Measurements from ENCODE around the gene RBM23. TPM values are rescaled to one million over a fixed set of nuclear protein-coding genes. Genes with fewer than 3 reads are reported as not detected.
A peak's percentile ranks its signal among the peaks of the same experiment; 100 is the strongest.

The RBM23 gene
- total and polyA plus RNA-seq, 2 of the 8 experiments (the other 6 are each of a cell fraction or from before 2014, with no cell fraction given), result 41.2 to 43.3 TPM

- no peak for FAIRE-seq
- Histone ChIP-seq H3K4me3 (ENCODE audit: extremely low read depth in 1 of 4, insufficient read depth in 2 of 4, low read depth in 3 of 4, low read length in 4 of 4) (no peak overlapping the region), H2AFZ (ENCODE audit: low read length) (no peak overlapping the region)
These were observed 71.1 kb downstream of the RBM23 start for GRCh38 chr14:22847661-22848341.

More at GRCh38 chr14:22847661-22848341, 71.1 kb downstream of the RBM23 start:
- no peak overlapping the region for H3K4me2 ChIP-seq (ENCODE audit: insufficient read depth in 1 of 2, low read depth in 2 of 2, low read length in 2 of 2)
- TF ChIP-seq JUN (IDR thresholded peaks at IDR 0.05; ENCODE audit: low read depth, low read length), result no peak
- TF ChIP-seq CTCF (IDR thresholded peaks at IDR 0.05; ENCODE audit: control extremely low read depth in 1 of 3, insufficient read depth in 1 of 3, low read depth in 1 of 3, low read length in 3 of 3), result peak in 2 of 3 experiments; percentile 31 to 42; a peak in 3 of 4 replicates
- DNase-seq (ENCODE audit: low read depth in 1 of 2, low spot score in 2 of 2), result peak in 1 of 2 experiments; percentile 53
- no peak overlapping the region for H4K8ac ChIP-seq (ENCODE audit: extremely low read depth, insufficient read depth, low read length)
- no peak overlapping the region for H2BK120ac ChIP-seq (replicated peaks; ENCODE audit: low read depth, low read length)
- H2BK20ac ChIP-seq (ENCODE audit: low read length), result 0 out of 2 replicates have a peak overlapping the region, but pooled peaks have one; percentile 80
- H3K79me2 ChIP-seq (ENCODE audit: control insufficient read depth in 1 of 2, insufficient read depth in 2 of 2, low read length in 2 of 2), result no peaks in the 10 kb centered on the region
- H4K91ac ChIP-seq (replicated peaks; ENCODE audit: insufficient read length, low read length), result no peak overlapping the region
- peak overlapping the region; percentile 77; the same call in 1 of the 2 replicates for H2BK12ac ChIP-seq (ENCODE audit: low read depth, low read length)
- no peak overlapping the region for H3K56ac ChIP-seq (replicated peaks; ENCODE audit: insufficient read length, low read depth, low read length)
- POLR2A ChIA-PET (ENCODE audit: partially characterized antibody), result interaction anchor here (0.8 to 13.9 kb wide), 4 partner anchors 14 to 171 kb away, joined by 3 to 203 read pairs (median 44); partner anchors contain the start of genes MMP14 and MRPL52
- H3K23ac ChIP-seq (ENCODE audit: insufficient read length), result no peak overlapping the region
- peak overlapping the region; percentile 72; the same call in 1 of the 2 replicates for H2BK15ac ChIP-seq (ENCODE audit: low read length)
- H3K4me1 ChIP-seq (replicated peaks in 1 of 4; ENCODE audit: control insufficient read depth in 3 of 4, insufficient read depth in 4 of 4, low read length in 3 of 4), result peaks cover 4 to 20% (median 10%) of the 10 kb centered on the region in 4 experiments
- H2AK5ac ChIP-seq (ENCODE audit: low read depth, low read length), result no peak overlapping the region
- H3K23me2 ChIP-seq (ENCODE audit: low read depth, low read length), result no peaks in the 10 kb centered on the region
- H2BK5ac ChIP-seq (ENCODE audit: low read depth, low read length), result peak overlapping the region; percentile 78
- WGBS, 2 experiments (ENCODE audit: extremely low coverage in 1 of 2, insufficient coverage in 1 of 2, insufficient read length in 1 of 2, insufficient replicate concordance in 2 of 2, low coverage in 1 of 2, low lambda C conversion rate in 2 of 2, missing lambda C conversion rate in 1 of 2), result 80% methylated on average over 14 of the region's 14 CpGs; no CpG with 5 or more reads in 1 of the 2 experiments
- no peaks in the 10 kb centered on the region for H3K27me3 ChIP-seq (replicated peaks in 1 of 4; ENCODE audit: control insufficient read depth in 3 of 4, extremely low read depth in 1 of 4, insufficient read depth in 3 of 4, low read length in 3 of 4)
- H3K79me1 ChIP-seq (ENCODE audit: low read depth, low read length), result no peaks in the 10 kb centered on the region
- H4K5ac ChIP-seq (ENCODE audit: insufficient read length, low read depth, low read length), result no peak overlapping the region
- H3K9me3 ChIP-seq (ENCODE audit: insufficient read depth in 2 of 2, low read depth in 1 of 2, low read length in 1 of 2), result no peaks in the 10 kb centered on the region
- CTCF ChIA-PET (ENCODE audit: partially characterized antibody), result interaction anchor here (0.8 to 56.0 kb wide), 10 partner anchors 8 to 278 kb away, joined by 3 to 1562 read pairs (median 4); partner anchors contain the start of genes MMP14, MRPL52 and SLC7A7
- no peak overlapping the region for H3K4ac ChIP-seq (replicated peaks; ENCODE audit: insufficient read length, low read depth, low read length)
- H3K18ac ChIP-seq (ENCODE audit: extremely low read depth, low read length), result no peak overlapping the region
- H4K20me1 ChIP-seq (replicated peaks in 1 of 2; ENCODE audit: control insufficient read depth in 1 of 2, insufficient read depth in 2 of 2, low read length in 2 of 2), result peaks cover 0 to 2% of the 10 kb centered on the region in 2 experiments
- H3K27ac ChIP-seq (ENCODE audit: low read depth, low read length), result peak overlapping the region; percentile 8; the same call in 1 of the 2 replicates
- H3K36me3 ChIP-seq (ENCODE audit: control insufficient read depth in 2 of 4, insufficient read depth in 4 of 4, low read length in 3 of 4), result peaks cover 4 to 30% (median 18%) of the 10 kb centered on the region in 4 experiments; a peak in 7 of 8 replicates
- H3K9ac ChIP-seq (replicated peaks in 1 of 4; ENCODE audit: extremely low read depth in 1 of 4, low read depth in 3 of 4, low read length in 3 of 4), result no peak overlapping the region; a peak in 1 of 7 replicates
- H3K14ac ChIP-seq (ENCODE audit: insufficient read length), result no peak overlapping the region
